Measurements from ENCODE around the gene SLC4A7.

- TF ChIP-seq CTCF (IDR thresholded peaks at IDR 0.05) (no peak), EZH2 (IDR thresholded peaks at IDR 0.05; ENCODE audit: borderline replicate concordance, insufficient read depth, low read depth, low read length, poor library complexity, severe bottlenecking) (no peak)
Observed at GRCh38 chr3:27508424-27508823, 24.2 kb upstream of the SLC4A7 start.
